ENCODE data around the gene PDK2. TPM values are rescaled to one million over a fixed set of nuclear protein-coding genes. Genes with fewer than 3 reads are reported as not detected.

The PDK2 gene
- total and polyA plus RNA-seq, 5 donors from 2014 or later = 25.2 to 65.2 (median 48.0) TPM

DNA sequence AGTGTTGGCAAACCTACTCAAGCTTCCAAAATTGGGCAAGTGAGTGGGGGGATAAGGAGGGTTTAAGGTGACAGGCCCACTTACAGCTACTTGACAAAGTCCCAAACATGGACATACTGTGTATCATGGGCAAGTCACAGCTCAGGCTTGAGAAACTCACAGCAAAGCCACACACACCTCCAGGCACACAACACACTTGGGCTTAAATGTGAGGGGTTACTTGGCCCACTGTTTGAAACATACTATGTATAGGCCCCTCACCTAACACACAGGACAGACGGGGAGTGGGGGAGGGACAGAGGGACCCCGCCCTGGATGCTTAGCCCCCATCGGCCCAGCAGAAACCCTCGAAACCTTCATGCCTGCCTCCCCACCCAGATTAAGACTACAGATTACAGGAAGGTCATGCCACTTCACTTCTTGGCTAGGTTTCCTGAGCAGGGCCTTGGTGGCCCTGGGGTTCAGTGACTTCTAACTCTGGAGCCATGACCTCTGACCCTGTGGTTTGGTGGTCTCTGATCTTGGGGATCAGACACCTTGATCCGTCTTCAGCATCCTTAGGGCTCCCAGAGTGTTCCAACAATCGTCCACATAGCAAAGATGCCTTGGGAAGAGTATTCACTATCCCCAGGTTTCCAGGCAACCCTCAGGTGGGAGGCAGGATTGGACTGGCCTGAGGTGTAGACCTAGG lies 37.1 kb downstream of the PDK2 start:
- H3K27me3 Mint-ChIP-seq = peaks cover 26% of the 10 kb centered on the region
- peaks cover 22% of the 10 kb centered on the region for H3K4me1 ChIP-seq (ENCODE audit: control insufficient read depth, insufficient read depth, low read length, poor library complexity, severe bottlenecking)
- H3K4me1 Mint-ChIP-seq = peaks cover 3 to 30% (median 11%) of the 10 kb centered on the region in 4 donors
- peaks cover 0 to 3% (median 0%) of the 10 kb centered on the region in 7 donors for H3K9me3 Mint-ChIP-seq
- no peak overlapping the region for H3K4me3 Mint-ChIP-seq
- H3K36me3 Mint-ChIP-seq = peaks cover 16% of the 10 kb centered on the region
- DNase-seq (peak in 1 of 3 donors; percentile 14), ATAC-seq (ENCODE audit: low read depth in 2 of 2) (no peak)
- no peak overlapping the region for H3K27ac ChIP-seq (ENCODE audit: insufficient read depth, low read length, poor library complexity, severe bottlenecking)
- no peaks in the 10 kb centered on the region for H3K9me3 ChIP-seq (ENCODE audit: control insufficient read depth in 2 of 2, low read length in 2 of 2)
- peaks cover 12% of the 10 kb centered on the region for H3K27me3 ChIP-seq (ENCODE audit: control insufficient read depth, insufficient read depth, low read length)
- H3K36me3 ChIP-seq (ENCODE audit: control insufficient read depth, insufficient read depth, low read length) = peaks cover 29% of the 10 kb centered on the region
- peak overlapping the region in 2 of 3 donors; percentile 57 to 69 for H3K27ac Mint-ChIP-seq
- H3K4me3 ChIP-seq (ENCODE audit: low read depth, low read length) = no peak overlapping the region

DNA sequence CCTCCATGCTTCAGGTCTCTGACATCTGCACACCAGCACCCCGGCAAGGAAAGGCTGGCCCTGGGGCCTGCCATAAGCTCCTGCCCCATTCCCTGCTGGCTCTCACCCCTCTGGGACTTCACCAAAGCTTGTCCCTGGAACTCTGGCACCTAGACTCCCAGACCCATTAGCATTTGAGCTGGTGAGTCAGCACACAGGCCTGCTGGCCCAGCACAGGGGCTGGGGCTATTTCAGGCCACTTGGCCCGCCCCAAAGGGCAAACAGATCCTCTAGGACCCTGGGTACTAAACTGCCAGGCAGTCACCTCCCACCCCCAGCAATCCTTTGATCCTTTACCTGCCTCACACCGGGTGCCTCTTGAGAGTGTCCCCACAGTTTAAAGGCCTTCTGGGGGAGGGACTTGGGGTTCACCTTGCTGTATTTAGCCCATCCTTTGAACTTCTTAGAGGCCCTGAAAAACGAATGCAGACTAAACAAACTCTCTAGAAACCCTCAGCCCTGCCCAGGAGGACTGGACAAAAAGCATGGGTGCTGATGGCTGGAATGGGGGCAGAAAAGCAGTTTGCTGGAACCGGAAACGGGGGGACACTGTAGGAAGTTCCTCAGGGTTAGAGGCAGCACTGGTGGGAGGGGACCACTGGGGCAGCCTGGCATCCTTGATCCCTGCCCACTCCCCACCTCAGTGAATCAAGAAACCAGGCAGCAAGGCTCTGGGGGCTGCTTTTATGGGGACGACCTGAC lies 38.0 kb downstream of the PDK2 start:
- H3K27ac ChIP-seq (ENCODE audit: insufficient read depth, low read length, poor library complexity, severe bottlenecking) = no peak overlapping the region
- peaks cover 18% of the 10 kb centered on the region for H3K27me3 Mint-ChIP-seq
- H3K27ac Mint-ChIP-seq = peak overlapping the region in 1 of 3 donors; percentile 71
- peaks cover 7% of the 10 kb centered on the region for H3K27me3 ChIP-seq (ENCODE audit: control insufficient read depth, insufficient read depth, low read length)
- H3K4me1 ChIP-seq (ENCODE audit: control insufficient read depth, insufficient read depth, low read length, poor library complexity, severe bottlenecking) = peaks cover 22% of the 10 kb centered on the region
- no peak for DNase-seq
- peaks cover 25% of the 10 kb centered on the region for H3K36me3 Mint-ChIP-seq
- H3K4me3 Mint-ChIP-seq = no peak overlapping the region
- H3K4me3 ChIP-seq (ENCODE audit: low read depth, low read length) = no peak overlapping the region
- no peaks in the 10 kb centered on the region for H3K9me3 ChIP-seq (ENCODE audit: control insufficient read depth in 2 of 2, low read length in 2 of 2)
- peaks cover 0 to 26% (median 13%) of the 10 kb centered on the region in 4 donors for H3K4me1 Mint-ChIP-seq
- no peak for ATAC-seq (ENCODE audit: low read depth in 2 of 2)
- H3K9me3 Mint-ChIP-seq = peaks cover 0 to 3% (median 0%) of the 10 kb centered on the region in 7 donors
- peaks cover 39% of the 10 kb centered on the region for H3K36me3 ChIP-seq (ENCODE audit: control insufficient read depth, insufficient read depth, low read length)

DNA sequence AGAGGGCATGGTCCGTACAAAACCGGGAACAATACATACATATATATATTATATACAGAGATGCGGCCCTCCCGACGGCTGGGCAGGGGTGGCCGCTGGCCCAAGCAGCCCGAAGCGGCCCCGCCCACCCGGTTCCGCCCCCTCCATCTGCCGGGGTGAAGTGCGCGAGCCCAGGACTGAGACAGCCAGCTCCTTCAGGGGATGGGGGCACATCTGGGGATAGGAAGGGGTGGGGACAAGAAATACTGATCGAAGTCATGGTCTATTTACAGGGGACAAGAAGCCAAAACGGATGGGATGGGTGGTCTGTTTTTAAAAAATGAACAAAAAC lies 38.6 kb downstream of the PDK2 start:
- Histone ChIP-seq H3K27me3 (ENCODE audit: control insufficient read depth, insufficient read depth, low read length) (peaks cover 2% of the 10 kb centered on the region), H3K4me3 (ENCODE audit: low read depth, low read length) (no peak overlapping the region), H3K4me1 (ENCODE audit: control insufficient read depth, insufficient read depth, low read length, poor library complexity, severe bottlenecking) (peaks cover 20% of the 10 kb centered on the region), H3K36me3 (ENCODE audit: control insufficient read depth, insufficient read depth, low read length) (peaks cover 44% of the 10 kb centered on the region), H3K27ac (ENCODE audit: insufficient read depth, low read length, poor library complexity, severe bottlenecking) (no peak overlapping the region), H3K9me3 (ENCODE audit: control insufficient read depth in 2 of 2, low read length in 2 of 2) (no peaks in the 10 kb centered on the region)
- Mint-ChIP-seq H3K27me3 (peaks cover 15% of the 10 kb centered on the region), H3K36me3 (peaks cover 29% of the 10 kb centered on the region), H3K27ac (no peak overlapping the region), H3K4me1 (peaks cover 0 to 25% (median 13%) of the 10 kb centered on the region in 4 donors), H3K4me3 (no peak overlapping the region), H3K9me3 (peaks cover 0 to 3% (median 0%) of the 10 kb centered on the region in 7 donors)
- no peak for DNase-seq
- ATAC-seq (ENCODE audit: low read depth in 2 of 2) = no peak

DNA sequence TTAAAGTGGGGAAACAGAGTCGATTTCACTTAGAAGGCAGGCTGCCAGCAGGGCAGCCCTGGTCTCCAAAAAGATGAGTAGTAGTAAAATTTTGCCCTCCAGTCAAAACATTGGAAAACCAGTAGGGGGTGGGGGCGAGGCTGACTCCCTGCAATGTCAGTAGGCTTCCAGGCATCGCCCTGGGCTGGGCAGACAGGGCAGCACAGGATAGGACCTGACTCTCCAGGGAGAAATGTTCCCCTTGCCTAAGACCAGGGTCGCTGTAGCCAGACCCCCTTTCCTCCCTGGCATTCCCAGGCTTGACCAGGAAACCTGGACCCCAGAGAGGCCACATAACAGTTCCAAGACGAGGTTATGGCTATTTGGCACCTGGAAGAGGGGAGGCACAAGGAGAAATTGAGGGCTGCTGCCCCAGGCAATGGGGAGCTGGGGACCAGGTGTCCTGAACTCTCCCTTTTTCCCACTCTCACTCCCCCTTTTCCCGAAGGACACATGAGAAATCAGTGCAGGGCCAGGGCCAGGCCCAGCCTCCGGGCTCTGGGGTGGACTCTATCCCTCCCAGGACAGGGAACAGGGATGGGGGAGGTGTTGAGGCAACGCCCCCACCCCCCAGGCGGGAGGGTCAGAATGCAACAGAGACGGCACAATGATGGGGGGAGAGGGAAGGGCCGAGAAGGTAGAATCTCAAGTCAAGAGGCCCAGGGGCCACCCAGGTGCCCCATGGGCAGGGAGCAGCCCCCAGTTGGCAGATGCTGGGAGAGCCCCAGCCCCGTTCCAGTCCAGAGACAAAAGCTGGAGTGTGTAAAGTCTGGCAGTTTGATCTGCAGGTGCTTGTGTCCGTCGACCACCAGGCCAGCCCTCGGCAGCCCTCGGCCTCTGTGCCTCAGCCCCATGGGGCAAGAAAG lies 39.3 kb downstream of the PDK2 start:
- H3K36me3 ChIP-seq (ENCODE audit: control insufficient read depth, insufficient read depth, low read length) = peaks cover 51% of the 10 kb centered on the region
- Mint-ChIP-seq H3K4me3 (no peak overlapping the region), H3K36me3 (peaks cover 29% of the 10 kb centered on the region)

DNA sequence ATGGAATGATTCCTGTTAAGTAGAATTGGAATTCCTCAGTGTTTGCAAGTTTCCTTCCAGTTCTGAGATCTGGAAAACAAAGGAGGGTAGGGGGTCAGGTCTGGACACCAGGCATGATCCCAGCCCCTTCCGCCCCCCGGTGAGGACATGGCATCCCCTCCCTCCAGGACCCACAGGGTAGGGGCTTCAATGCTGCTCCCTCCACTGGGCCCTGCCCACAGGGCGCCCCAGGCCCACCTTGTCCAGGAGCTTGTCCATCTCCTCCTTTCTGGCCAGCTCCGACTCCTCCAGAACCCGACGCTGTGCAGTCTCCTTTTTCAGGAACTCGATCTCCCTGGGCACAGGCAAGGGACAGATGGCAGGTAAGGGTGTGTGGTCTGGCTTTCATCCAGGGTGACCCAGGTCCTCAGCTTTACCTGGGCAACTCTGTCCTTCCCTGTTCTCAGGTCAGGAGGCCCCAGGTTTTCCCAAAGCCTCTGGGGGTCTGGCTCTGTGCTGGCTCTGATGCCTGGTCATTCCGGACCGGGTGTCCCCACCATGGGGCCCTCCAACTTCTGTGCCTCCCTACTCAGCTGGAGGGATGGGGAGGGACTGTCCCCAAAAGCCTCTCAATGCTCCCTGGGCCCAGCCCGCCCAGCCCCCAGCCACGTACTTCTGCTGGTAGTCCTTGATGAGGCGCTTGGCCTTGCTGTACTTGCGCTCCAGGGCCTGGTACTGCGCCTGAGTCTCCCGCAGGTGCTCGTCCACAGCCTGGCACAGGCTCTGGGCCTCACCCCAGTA lies 40.4 kb downstream of the PDK2 start:
- peak overlapping the region in 1 of 3 donors; percentile 20 for H3K27ac Mint-ChIP-seq
- no peaks in the 10 kb centered on the region for H3K9me3 ChIP-seq (ENCODE audit: control insufficient read depth in 2 of 2, low read length in 2 of 2)
- peaks cover 58% of the 10 kb centered on the region for H3K36me3 ChIP-seq (ENCODE audit: control insufficient read depth, insufficient read depth, low read length)
- no peak overlapping the region for H3K27ac ChIP-seq (ENCODE audit: insufficient read depth, low read length, poor library complexity, severe bottlenecking)
- peaks cover 17% of the 10 kb centered on the region for H3K4me1 ChIP-seq (ENCODE audit: control insufficient read depth, insufficient read depth, low read length, poor library complexity, severe bottlenecking)
- no peak for DNase-seq
- peaks cover 12% of the 10 kb centered on the region for H3K27me3 Mint-ChIP-seq
- peaks cover 0 to 3% (median 0%) of the 10 kb centered on the region in 7 donors for H3K9me3 Mint-ChIP-seq
- peaks cover 2% of the 10 kb centered on the region for H3K27me3 ChIP-seq (ENCODE audit: control insufficient read depth, insufficient read depth, low read length)
- peaks cover 6 to 30% (median 22%) of the 10 kb centered on the region in 4 donors for H3K4me1 Mint-ChIP-seq
- H3K4me3 Mint-ChIP-seq = no peak overlapping the region
- H3K36me3 Mint-ChIP-seq = peaks cover 38% of the 10 kb centered on the region
- no peak overlapping the region for H3K4me3 ChIP-seq (ENCODE audit: low read depth, low read length)
- ATAC-seq (ENCODE audit: low read depth in 2 of 2) = no peak

More for the DNA sequence above, 39.3 kb downstream of the PDK2 start:
- H3K9me3 Mint-ChIP-seq = peaks cover 0 to 3% (median 0%) of the 10 kb centered on the region in 7 donors
- ATAC-seq (ENCODE audit: low read depth in 2 of 2) (no peak), DNase-seq (no peak)
- Histone ChIP-seq H3K27me3 (ENCODE audit: control insufficient read depth, insufficient read depth, low read length) (peaks cover 2% of the 10 kb centered on the region), H3K27ac (ENCODE audit: insufficient read depth, low read length, poor library complexity, severe bottlenecking) (no peak overlapping the region), H3K4me1 (ENCODE audit: control insufficient read depth, insufficient read depth, low read length, poor library complexity, severe bottlenecking) (peaks cover 15% of the 10 kb centered on the region), H3K9me3 (ENCODE audit: control insufficient read depth in 2 of 2, low read length in 2 of 2) (no peaks in the 10 kb centered on the region), H3K4me3 (ENCODE audit: low read depth, low read length) (no peak overlapping the region)
- peaks cover 0 to 23% (median 12%) of the 10 kb centered on the region in 4 donors for H3K4me1 Mint-ChIP-seq
- H3K27me3 Mint-ChIP-seq = peaks cover 13% of the 10 kb centered on the region
- H3K27ac Mint-ChIP-seq = no peak overlapping the region

DNA sequence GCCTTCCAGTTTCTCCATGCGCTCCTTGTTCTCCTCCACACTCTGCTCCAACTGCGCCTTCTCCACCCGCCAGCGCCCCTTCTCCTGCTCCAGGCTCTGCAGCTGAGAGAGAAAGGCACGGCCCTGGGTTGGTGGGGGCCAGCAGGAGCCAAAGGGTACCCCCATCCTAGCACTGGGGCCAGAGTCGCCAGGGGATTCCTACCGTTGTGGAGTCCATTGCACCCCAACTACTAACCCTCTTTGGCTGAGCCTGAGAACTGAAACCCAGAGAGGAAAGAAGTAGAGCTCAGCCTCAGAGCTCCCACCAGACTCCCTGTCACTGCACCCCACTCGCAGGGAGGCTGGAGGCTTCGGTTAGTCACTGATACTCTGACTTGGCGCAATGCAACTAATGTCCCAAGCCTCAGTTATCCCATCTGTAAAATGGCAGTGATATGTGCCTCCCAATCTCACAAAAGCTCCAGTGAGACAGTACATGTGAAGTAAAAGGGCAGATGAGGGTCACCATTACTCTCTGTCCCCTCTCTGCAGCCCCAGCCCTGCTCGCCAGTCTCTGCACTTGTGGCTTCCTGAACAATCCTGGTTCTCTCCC lies 41.0 kb downstream of the PDK2 start:
- Mint-ChIP-seq H3K27me3 (peaks cover 6% of the 10 kb centered on the region), H3K9me3 (peaks cover 0 to 3% (median 0%) of the 10 kb centered on the region in 7 donors), H3K36me3 (peaks cover 43% of the 10 kb centered on the region), H3K4me3 (no peak overlapping the region), H3K4me1 (peaks cover 6 to 30% (median 23%) of the 10 kb centered on the region in 4 donors), H3K27ac (no peak overlapping the region)
- H3K4me1 ChIP-seq (ENCODE audit: control insufficient read depth, insufficient read depth, low read length, poor library complexity, severe bottlenecking) = peaks cover 19% of the 10 kb centered on the region
- no peaks in the 10 kb centered on the region for H3K9me3 ChIP-seq (ENCODE audit: control insufficient read depth in 2 of 2, low read length in 2 of 2)
- no peak overlapping the region for H3K4me3 ChIP-seq (ENCODE audit: low read depth, low read length)
- H3K36me3 ChIP-seq (ENCODE audit: control insufficient read depth, insufficient read depth, low read length) = peaks cover 65% of the 10 kb centered on the region
- H3K27ac ChIP-seq (ENCODE audit: insufficient read depth, low read length, poor library complexity, severe bottlenecking) = no peak overlapping the region
- ATAC-seq (ENCODE audit: low read depth in 2 of 2) (no peak), DNase-seq (no peak)
- H3K27me3 ChIP-seq (ENCODE audit: control insufficient read depth, insufficient read depth, low read length) = no peaks in the 10 kb centered on the region

Data from CD4-positive, CD25-positive, alpha-beta regulatory T cell (primary cell).